Loucy (cell line): ENCODE data around the gene PLXNB2.

Source experiments
- CTCF ChIP-seq: fragments of 200-600 bp; sonication (generic); conservative IDR thresholded peaks from 2 replicates; pipeline ENCODE4 v1.5.1; 2014; ENCODE audit warnings: mild to moderate bottlenecking, antibody characterized with exemption, low read length
- EZH2phosphoT487 ChIP-seq: fragments of 200-600 bp; IDR thresholded peaks from 2 replicates; pipeline ENCODE4 v1.6.1; 2018; ENCODE audit warnings: antibody characterized with exemption, mild to moderate bottlenecking, moderate library complexity, borderline replicate concordance

DNA sequence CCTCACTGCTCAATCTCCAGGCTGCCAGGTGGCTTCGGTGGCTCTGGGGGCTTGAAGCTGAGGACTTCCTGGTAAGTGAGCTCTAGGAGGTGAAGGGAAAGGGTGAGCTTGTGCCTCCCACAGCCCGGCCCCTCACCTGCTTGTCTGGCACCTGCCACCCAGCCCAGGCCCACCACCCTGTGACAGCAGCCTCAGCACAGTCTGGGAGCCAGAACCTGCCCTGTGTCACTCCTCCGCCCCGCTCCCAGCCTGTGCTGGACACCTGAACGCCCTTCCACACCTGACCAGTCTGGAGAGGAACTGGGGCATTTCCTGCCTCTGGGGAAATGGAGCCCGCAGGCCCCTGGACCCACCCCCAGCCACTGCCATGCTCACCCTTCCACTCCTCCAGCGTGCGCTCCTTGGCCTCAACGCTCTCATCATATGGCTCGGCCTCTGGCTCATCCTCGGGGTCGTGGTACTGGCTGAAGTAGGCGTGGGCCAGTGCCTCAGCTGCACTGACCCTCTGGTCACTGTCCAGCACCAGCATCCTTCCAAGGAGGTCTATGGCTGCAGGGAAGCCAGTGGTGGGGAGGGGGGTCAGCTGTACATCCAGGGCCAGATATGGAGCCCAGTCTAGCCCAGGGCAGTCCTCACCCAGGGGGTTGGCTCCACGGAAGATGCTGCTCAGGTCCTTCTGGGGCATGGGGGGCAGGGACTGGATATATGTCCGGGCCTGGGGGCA is 42.3 kb downstream of the PLXNB2 start:
- no peak for TF ChIP-seq CTCF
- TF ChIP-seq EZH2phosphoT487: no peak
